CD4-positive, alpha-beta T cell treated with Interleukin-10 for 1 hour (primary cell): ENCODE data around the gene RUNX2.
"Not testable (repeated sequence)": the region's sequence is repeated elsewhere in the genome, so short reads cannot be mapped to it uniquely, and the experiment has no call there.

Experiments used
- DNase-seq: peaks from one replicate; pipeline ENCODE4 v3.0.0-alpha.2; 2020

Gene RUNX2

DNA sequence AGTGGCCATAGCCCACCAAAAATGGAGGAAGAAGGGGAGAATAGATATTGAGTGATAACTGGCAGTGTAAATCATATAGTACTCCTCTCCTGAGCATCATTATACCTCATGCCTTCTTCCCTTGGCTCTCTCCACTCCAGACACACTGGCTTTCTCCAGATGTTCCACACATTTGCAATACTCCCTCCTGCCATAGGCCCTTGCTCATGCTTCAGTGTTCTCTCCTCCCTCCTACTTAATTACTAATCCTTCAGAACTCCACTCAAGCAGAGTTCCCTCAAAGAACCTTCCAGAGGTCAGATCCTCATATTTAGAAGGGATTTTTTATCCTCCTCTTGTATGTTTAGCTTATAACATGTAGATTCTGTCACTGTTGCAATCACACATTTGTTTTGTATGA, 329.1 kb downstream of the RUNX2 start:
- DNase-seq, result no peak

DNA sequence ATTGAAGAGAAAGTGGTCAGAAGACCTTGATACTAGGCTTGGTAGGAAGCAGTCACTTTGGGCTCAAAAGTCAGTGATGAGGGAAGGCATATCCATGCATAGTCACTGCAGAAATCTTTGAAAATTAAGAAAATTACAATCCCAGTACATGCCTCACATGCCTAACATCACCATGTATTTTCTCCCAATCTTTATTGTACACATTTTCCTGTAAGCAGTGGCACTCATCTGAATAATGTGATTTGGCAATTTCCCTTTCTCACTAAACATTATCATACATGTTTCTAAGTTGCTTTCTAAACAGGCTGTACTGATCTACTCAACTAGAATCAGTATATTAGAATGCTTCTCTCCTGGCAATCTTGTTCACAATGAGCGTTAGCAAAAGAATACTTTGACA, 330.3 kb downstream of the RUNX2 start:
- DNase-seq, result no peak

DNA sequence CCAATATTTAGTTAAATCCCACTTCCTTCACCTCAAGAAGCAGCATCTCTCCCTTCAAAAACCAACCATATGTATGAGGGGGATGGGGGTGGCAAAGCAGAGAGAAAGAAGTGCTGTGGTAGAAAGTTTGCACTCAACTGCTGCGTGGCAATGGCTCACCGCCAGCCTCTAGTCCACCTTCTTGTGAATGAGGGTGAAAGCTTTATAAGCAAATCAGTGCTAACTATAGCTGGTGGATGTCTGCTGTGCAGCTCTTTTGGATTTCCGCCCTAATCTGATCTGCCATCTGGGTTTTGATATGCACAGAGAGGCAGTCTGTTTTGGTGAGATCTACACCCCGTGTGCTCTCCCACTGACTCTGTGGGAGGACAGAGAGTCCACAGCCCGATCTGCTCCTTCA, 330.8 kb downstream of the RUNX2 start:
- no peak for DNase-seq

DNA sequence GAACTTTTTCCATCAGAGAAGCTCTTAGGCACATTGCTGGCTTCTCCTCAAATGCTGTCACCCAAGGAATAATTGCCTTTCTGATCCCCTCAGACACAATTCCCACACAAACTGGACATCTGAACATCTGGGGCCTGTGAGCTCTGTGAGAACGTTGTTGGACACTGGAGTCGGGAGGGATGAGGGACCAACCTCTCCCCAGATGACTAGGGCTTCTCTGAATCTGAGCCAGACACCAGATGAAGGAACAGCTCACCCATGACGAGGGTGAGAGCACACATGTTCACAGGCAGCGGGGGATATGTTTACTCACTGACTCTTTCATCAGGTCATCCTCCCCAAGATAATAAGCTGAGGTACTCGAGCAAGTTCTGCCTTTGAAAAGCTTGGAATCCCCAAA, 333.5 kb downstream of the RUNX2 start:
- no peak for DNase-seq

DNA sequence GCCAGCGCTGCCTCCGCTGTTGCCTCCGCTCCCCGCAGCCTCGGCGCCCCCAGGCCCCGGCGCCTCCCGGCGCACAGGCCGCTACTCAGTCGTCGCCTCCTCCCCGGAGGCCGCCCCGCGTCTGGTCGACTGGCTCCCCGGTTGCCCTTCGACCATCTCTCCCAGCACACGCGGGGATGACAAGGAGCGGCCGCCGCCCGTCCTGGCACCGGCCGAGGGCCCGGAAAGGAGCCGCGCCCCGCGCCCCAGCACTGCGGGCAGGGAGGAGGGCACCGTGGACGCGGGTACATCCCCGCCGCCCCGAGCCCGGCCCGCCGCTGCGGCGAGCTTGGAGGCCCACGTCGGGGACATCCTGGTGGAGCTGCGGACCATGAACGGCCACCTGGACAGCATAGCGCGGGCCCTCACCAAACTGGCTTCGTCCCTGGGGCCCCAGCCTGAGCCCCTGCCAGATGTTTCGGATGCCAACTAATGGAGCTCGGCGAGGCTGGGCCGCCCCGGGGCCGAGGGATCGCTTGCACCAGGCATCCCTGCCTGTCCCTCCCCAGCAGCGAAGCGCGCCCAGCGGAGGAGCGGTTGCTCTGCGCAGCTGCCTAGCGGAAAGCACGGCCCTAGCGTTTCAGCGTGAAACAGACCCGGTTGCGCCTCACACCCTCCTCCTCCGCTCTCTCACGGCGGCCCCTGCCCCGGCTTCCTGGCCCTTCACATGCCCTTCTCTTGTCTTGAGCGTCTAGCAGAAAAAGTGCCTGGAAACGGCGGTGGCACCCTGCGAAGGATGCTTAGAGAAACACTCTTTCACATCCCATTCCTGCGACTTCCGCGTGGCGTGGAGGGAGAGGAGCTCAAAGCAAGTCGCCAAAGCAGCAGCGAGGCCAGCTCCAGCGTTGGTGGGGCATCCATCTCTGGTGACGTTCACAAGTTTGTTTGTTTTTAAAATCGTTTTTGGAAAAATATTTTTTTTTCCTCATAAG, 335.4 kb downstream of the RUNX2 start:
- peak; percentile 35 for DNase-seq

DNA sequence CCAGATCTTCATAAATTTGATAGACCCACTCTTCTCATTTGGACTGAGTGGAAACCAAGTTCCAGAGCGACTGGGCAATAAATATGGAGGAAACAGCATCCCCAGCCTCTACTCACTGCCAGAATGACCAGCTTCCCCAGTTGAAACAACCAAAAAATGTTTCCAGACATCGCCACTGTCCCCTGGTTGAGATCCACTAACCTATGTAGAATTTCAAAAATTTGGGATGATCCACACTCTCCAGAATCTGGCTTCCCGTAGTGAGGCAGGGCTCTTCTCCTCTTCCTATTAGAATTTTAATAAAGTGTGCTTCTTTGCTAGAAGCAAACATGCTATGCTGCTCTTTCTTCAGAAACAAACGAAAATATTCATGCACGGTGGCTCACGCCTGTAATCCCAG, 336.6 kb downstream of the RUNX2 start:
- DNase-seq, result no peak

DNA sequence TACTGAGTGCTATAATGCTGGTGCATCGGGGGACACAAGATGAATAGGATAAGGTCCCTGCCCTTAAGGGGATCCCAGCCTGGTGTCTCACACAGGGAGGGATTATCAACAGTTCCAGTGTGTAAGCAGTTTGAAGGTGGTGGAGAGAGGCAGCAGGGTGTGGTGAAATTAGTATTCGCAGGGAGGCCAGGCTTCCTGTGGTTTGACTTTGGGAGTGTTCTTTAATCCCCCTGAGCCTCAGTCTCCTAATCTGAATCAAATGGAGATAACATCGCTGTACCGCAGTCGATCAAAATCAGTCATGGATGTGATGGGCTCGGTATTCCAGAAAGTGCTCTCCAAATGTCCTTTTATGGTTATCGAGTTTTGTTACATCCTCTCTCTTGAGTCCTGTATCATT, 337.7 kb downstream of the RUNX2 start:
- DNase-seq, result no peak

DNA sequence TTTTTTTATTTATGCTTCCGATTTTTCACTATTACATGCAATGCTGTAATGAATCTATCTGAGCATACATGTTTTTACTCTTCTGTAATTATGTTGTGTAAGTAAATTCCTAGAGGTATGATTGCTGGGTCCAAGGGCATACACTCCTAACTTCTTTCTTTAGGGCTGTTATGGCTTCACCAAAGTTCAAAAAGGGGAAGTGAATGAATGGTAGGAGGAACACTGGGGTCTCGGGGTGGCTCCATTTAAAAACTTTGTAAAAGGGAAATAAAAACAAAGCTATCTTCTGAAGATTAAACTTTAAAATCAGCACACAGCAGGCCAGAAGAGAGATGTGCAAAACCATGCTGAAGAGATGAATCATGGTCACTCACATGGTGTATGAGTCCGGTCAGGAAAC, 338.7 kb downstream of the RUNX2 start:
- no peak for DNase-seq

DNA sequence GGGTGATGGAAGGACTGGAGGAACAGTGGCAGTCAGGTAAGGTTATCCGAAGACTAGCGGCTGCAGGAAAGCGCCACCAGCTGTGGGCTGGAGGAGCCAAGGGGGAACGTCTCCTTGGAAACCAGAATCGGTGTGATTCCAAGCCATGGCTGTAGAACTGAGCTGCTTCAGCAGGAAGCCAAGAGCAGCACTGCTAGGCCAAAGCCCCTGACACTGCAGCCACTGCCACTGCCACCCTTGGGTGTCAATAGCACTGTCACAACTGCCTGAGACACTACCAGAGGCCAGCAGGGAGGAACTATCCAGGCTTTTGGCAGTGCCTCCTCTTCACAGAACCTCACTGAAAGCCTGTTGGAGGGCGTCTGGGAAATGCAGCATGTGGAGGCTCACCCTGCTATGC, 339.2 kb downstream of the RUNX2 start:
- DNase-seq, result no peak

DNA sequence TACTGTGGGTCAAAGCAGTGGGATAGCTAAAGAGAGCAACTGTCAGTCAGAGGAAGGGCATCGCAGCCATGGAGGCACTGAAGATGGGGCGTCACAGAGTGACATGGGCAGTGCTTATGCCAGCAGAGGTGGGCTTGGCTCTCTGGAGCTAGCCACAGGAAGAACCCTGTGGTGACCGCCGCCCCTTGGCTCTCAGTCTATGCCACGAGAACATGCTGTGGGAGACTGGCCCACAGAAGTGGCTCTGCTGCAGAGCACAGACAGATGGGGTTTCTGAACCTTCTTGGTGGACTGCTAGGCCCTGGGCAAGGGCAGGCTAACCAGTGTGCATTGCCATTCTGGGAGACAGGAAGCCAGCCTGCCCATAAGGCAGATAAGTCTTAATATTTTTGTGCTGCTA, 339.6 kb downstream of the RUNX2 start:
- no peak for DNase-seq

DNA sequence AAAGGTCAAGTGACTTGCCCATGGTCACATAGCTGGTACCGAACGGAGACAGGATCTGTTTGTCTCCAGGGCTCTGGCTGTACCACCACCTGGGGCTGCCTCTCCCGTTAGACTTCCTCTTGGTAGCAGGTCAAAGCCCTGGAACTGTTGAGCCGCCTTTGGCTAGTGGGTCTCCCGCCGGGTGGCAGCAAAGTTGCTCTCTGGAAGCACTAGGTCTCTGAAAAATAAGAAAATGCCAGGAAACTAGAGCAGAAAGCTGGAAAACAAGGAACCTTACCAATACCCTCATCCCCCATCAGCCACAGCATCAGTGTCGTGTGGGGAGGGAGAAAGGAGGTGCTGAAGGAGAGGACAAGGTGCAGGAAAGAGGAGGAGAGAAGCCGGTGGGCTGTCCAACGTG, 340.6 kb downstream of the RUNX2 start:
- DNase-seq, result no peak

DNA sequence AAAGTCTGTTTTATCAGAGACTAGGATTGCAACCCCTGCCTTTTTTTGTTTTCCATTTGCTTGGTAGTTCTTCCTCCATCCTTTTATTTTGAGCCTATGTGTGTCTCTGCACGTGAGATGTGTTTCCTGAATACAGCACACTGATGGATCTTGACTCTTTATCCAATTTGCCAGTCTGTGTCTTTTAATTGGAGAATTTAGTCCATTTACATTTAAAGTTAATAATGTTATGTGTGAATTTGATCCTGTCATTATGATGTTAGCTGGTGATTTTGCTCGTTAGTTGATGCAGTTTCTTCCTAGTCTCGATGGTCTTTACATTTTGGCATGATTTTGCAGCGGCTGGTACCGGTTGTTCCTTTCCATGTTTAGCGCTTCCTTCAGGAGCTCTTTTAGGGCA, 345.0 kb downstream of the RUNX2 start:
- not testable (repeated sequence) for DNase-seq

DNA sequence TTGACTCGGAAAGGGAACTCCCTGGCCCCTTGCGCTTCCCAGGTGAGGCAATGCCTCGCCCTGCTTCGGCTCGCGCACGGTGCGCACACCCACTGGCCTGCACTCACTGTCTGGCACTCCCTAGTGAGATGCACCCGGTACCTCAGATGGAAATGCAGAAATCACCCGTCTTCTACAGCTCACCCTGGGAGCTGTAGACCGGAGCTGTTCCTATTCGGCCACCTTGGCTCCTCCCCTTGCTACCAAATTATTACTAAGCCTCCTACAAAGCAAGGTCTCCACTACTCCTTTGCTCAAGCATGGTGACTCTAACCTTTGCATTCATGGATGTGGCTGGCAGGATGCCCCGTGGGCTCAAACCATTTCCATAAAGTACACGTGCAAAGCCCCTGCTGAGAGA, 347.0 kb downstream of the RUNX2 start:
- not testable (repeated sequence) for DNase-seq

DNA sequence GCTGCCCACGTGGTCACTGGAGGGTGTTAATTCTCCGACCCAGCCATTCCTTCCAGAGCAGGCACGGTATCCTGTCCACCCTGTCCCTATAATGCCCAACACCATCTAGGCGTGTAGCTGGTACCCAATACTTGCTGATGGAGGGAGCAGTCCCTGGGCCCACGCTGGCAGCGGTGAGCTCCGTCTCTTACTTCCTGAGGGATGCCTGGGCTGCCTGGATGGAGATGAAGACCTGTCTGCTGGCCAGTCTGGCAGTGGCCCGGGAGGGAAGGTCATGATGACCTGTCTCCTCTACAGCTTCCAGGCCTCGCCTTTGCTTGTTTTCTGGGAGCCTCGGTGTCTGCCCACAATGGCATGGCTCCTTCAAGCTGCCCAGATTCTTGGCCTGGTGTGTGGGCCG, 347.5 kb downstream of the RUNX2 start:
- DNase-seq, result no peak

DNA sequence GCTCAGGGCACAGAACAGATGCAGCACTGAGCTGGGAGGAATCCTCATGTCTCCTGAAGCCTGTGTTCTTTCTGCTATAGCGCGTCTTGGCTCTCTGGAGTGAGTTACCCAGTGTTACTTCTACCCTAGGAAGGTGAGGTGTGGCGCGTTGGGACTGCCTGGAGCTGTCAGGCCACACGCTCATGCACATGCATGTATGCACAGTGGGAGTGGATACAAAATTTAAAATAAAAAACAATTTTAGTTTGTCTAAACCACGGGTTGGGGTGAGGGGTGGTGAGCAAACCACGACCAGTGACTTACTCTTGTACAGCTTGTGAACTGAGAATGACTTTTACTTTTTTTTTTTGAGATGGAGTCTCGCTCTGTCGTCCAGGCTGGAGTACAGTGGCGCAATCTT, 348.2 kb downstream of the RUNX2 start:
- no peak for DNase-seq

DNA sequence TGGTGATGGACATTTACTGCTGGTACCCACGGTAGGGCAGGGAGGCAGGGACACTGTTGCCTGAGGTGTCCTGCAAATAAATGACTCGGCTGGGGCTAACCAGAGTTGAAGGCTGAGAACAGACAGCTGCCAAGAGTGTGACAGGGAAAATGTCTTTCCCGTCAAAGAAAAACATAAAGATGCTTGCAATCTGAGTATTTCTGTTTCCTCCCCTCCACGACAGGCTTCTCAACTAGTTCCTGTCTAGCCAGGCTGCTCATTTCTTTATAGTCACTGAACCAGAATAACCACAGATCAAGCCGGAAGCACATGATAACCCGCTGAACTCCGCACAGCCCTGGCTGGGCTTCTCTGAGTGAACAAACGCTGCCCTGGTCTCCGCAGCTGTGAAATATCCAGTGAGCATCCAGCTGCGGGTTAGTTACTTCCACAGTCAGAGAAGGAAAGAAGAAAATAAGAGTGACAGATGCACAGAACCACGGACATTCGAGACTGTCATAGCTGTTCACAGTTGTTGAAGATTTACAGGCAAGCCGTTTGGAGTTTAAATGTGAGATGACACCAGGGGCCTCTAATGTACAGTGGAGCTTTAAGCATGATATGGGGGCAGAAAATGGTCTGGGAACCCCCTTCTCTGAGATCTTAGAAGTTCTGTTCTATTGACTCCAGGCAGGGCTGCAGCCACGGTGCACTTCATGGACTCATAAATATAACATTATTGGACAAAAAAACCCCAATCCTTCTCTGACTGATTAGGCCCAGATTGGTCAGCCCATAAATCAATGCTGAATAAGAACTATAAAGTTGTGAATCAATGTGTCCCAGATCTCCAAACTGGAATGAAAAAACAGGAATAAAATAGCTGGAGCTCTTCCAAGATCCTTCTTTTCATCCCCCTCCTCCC, 349.5 kb downstream of the RUNX2 start:
- peak; percentile 62 for DNase-seq

DNA sequence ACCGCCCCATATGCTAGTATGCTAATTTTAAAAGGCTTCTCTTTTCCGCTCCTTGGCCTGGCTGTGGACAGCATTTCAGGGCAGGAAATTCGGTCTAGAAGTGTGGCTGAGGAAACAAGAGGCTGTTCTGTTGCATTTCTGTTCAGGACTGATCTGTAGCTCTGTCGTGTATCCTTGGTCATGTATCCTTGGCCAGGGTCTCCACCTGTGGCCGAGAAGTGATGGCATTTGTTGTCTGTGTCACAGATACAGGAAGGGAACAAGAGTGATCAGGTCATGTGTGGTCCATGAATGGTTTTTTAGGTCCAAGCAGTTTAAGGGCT, 350.1 kb downstream of the RUNX2 start:
- DNase-seq, result no peak

DNA sequence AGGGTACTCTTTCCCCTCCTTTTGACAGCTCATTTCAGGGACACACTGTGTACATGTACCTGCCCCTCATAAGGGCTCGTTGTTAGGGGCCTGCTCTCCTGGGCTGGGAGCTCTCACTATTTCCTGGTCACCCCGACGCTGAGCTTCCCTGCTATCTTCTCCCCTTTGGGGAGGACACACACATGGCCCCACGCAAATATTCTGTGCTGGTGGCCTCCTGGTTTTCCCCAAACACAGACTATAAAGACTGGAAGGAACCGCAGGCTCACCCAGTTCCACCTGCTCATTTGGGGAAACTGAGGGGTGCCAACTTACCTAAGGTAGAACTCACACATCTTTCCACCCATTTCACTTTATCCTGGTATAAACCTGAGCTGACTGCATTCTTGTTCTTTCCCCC, 351.0 kb downstream of the RUNX2 start:
- DNase-seq, result no peak

DNA sequence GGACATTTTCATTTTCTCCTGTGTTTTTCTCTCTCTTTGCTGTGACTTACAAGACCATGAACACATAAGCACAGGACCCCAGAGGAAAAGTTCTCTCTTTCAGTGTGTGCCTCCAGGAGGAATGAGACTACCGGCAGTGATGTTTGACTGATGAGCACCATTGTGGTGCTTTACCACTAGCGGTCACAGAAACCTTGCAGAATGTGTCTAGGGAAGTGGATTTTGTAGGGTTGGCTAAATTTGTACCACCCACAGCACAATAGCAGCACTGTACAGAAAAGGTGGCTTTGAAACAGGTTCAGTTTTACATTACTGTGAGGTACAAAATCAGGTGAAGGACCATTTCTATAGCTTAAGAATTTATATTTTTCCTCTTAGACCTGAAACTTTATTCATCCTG, 351.5 kb downstream of the RUNX2 start:
- no peak for DNase-seq

DNA sequence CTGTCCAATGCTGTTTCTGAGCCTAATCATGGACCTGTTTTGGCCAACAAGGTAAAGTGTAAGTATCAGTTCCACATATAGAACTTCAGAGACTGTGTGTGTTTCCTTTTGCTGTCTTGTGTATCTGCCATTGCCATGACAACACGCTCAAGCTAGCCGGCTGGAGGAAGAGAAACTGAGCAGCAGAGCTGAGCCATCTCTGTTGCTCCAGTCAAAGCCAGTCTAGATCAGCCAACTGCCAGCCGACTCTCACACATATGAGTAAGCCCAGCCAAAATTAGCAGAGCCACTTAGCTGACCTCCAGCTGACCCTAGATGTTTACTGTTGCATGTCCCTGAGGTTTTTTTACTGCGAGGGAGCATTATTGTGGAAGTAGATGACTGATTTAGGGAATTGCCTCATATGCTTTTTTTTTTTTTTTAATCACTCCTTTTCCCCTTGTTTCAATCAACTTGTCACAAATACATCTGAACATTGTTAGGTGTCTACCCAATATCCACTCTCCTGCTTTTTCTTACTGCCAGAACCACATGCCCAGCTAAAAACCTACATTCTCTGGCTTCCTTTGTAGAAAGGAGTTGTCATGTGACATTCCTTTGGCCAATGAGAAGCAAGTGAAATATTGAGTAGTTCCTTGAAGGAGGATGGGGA, 353.9 kb downstream of the RUNX2 start:
- DNase-seq, result peak; percentile 55

DNA sequence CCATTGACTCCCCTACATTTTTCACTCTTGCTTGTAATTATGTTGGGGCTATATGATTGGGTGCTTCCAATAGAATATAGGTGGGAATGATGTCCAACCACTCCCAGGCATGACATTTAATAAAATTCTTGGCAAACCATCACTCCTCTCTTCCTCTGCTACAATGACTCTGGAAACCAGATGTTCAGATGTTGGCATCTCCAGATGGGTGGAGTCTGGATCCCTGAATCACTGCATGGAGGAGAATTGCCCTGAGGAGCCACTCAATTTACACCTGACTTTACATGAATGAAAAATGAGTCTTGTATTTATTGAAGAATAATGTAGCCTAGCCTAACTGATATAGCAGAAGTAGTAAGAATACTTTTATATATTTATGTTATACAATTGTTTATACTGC, 356.3 kb downstream of the RUNX2 start:
- no peak for DNase-seq

DNA sequence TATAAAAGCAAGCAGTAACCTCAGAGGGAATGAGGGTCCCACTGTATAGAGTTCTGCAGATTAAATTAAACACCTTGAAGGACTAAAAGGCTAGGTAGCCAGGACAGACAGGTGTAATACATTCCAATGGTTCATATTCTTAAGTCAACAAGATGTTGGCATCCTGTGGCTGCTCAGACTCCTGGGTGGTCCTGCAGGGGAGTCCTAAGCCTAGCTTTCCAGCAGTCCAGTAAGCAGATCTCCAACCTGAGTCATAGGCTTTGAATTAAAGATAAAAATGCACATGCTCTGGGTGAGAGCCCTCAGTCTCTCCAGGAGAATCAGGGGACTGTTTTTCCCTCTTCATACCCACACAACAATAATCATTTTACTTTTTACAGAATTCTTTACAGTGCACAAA, 356.9 kb downstream of the RUNX2 start:
- DNase-seq, result no peak

DNA sequence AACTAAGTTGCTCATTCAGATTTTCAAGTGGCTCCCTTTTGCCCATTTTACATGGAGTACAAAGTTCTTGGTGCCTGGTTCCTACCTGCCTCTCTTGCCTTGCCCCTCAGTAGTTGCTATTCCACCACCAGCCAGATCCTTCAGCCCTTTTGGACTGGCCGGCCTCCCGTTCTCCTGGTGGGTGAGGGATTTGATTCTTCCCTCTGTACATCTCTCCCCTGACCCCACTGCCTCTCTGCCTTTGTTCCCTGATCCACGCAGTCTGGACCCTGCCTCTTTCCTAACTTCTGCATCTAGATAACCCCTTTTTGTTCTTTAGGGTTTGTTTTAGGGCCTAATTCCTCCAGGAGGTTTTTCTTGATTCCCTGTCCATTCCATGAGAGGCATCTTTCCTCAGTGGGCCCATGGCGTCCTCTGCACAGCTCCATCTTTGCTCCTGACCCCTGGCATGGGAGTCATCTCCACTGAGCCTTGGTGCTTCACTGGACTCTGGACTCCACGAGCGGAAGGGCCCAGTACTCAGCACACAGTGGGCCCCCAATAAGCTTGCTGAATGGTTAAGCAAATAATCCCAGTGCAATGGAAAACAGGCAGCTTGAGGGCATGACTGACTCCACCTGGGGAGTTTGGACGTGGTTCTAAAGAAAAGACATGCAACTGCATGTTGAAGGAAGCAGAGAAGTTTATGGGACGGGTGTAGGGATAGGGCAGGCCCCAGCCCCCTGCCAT, 358.9 kb downstream of the RUNX2 start:
- no peak for DNase-seq
